ENCODE measurements around the gene BANF2. TPM values are rescaled to one million over a fixed set of nuclear protein-coding genes. Genes with fewer than 3 reads are reported as not detected.

Gene BANF2
- polyA plus RNA-seq, 3 donors = not detected

DNA sequence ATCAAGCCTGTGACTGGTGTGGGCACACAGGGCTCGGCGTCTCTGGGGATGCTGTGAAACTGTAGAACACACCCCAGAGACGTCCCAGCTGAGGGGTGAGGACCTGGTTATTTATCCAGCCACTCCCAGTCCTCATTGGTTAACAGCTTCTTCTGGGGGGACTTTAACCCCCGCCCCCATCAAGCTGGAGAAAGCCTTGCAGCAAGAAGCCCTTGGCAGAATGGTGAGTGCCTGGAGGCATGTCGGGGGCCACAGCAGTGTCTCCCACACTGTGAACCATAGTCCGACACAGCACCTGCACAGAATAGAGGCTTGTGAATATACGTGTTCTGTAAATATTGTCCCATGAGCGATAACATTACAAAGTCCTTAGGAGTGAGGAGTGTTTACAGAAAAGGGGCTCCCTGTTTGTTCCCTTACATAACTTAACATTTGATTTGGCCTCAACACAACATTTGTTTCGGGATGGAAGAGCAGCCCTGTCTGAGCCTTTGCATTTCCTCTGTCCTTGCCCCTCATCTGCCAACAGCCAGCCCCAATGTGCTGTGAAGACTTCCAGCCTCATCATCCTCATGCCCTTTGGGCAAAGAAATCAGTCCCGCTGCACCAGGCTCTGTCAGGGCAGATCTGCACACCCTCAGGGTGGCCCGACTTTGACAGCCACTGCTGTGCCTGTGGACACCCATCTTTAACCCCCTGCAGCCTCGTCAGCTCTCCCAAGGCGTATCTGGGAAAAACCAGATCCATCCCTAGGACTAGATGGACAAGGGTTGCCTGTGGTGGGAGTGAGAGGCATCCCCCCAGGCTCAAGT, 15.5 kb upstream of the BANF2 start:
- Mint-ChIP-seq H3K4me3 (no peak overlapping the region), H3K4me1 (peaks cover 27% of the 10 kb centered on the region), H3K36me3 (peaks cover 4 to 5% of the 10 kb centered on the region in 2 donors), H3K27me3 (ENCODE audit: low read depth in 3 of 3) (peaks cover 7 to 15% (median 9%) of the 10 kb centered on the region in 3 donors), H3K9me3 (peaks cover 0 to 10% (median 2%) of the 10 kb centered on the region in 7 donors), H3K27ac (no peak overlapping the region)
- Histone ChIP-seq H3K27ac (ENCODE audit: low read depth in 1 of 2, low read length in 2 of 2) (no peak overlapping the region), H4K20me1 (ENCODE audit: insufficient read depth, low read length) (peaks cover 9% of the 10 kb centered on the region), H3K9ac (ENCODE audit: insufficient read depth, low read length, poor library complexity, severe bottlenecking) (no peak overlapping the region), H3K9me3 (replicated peaks in 1 of 2; ENCODE audit: control insufficient read depth in 1 of 2, insufficient read depth in 1 of 2, low read length in 2 of 2) (no peaks in the 10 kb centered on the region), H3K4me2 (replicated peaks; ENCODE audit: extremely low read depth, low read length, poor library complexity, severe bottlenecking) (no peak overlapping the region), H3K4me3 (replicated peaks in 1 of 3; ENCODE audit: low read depth in 2 of 3, low read length in 3 of 3) (no peak overlapping the region), H3K4me1 (ENCODE audit: control insufficient read depth in 1 of 2, insufficient read depth in 2 of 2, low read length in 2 of 2) (peaks cover 19 to 22% of the 10 kb centered on the region in 2 donors), H3K27me3 (ENCODE audit: control insufficient read depth in 2 of 2, insufficient read depth in 2 of 2, low read length in 2 of 2) (no peaks in the 10 kb centered on the region), H3K79me2 (ENCODE audit: insufficient read depth, low read length) (peaks cover 17% of the 10 kb centered on the region), H2AFZ (ENCODE audit: insufficient read depth, low read depth, low read length, poor library complexity, severe bottlenecking) (no peak overlapping the region), H3K36me3 (replicated peaks in 1 of 2; ENCODE audit: control insufficient read depth in 1 of 2, insufficient read depth in 2 of 2, low read length in 2 of 2) (peaks cover under 1 to 2% of the 10 kb centered on the region in 2 donors)
- intact Hi-C loops (cut with micrococcal nuclease) = loop anchor here (5.0 to 10.0 kb wide), 3 partner anchors 119 to 283 kb away; partner anchors contain the start of genes MGME1 (in 2 of the 2) and SNX5 (in 2 of the 2)
- WGBS (ENCODE audit: insufficient coverage) = 100% methylated on average over 3 of the region's 13 CpGs
- DNase-seq = no peak
- TF ChIP-seq CTCF (IDR thresholded peaks at IDR 0.05) = no peak

DNA sequence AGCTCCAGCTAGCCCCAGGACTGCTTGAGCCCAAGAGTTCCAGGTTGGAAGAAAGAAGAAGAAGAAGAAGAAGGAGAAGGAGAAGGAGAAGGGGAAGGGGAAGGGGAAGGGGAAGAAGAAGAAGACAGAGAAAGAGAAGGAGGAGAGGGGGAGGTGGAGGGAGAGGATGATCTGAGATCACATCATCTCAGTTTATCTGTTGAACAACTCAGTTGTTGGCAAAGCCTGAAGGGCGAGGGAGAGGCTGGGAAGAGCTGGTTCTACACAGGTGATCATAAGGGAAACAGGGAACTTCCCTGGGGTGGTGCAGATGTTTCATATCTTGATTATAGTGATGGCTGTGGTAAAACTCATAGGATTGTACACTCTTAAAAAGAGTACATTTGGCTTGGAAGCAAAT, 14.6 kb upstream of the BANF2 start:
- TF ChIP-seq CTCF (IDR thresholded peaks at IDR 0.05) = no peak
- Histone ChIP-seq H3K4me3 (replicated peaks in 1 of 3; ENCODE audit: low read depth in 2 of 3, low read length in 3 of 3) (no peak overlapping the region), H3K4me2 (replicated peaks; ENCODE audit: extremely low read depth, low read length, poor library complexity, severe bottlenecking) (no peak overlapping the region), H3K9ac (ENCODE audit: insufficient read depth, low read length, poor library complexity, severe bottlenecking) (no peak overlapping the region), H3K4me1 (ENCODE audit: control insufficient read depth in 1 of 2, insufficient read depth in 2 of 2, low read length in 2 of 2) (peaks cover 10 to 14% of the 10 kb centered on the region in 2 donors), H3K27ac (ENCODE audit: low read depth in 1 of 2, low read length in 2 of 2) (no peak overlapping the region), H3K9me3 (replicated peaks in 1 of 2; ENCODE audit: control insufficient read depth in 1 of 2, insufficient read depth in 1 of 2, low read length in 2 of 2) (no peaks in the 10 kb centered on the region), H2AFZ (ENCODE audit: insufficient read depth, low read depth, low read length, poor library complexity, severe bottlenecking) (no peak overlapping the region), H4K20me1 (ENCODE audit: insufficient read depth, low read length) (peaks cover 1% of the 10 kb centered on the region), H3K27me3 (ENCODE audit: control insufficient read depth in 2 of 2, insufficient read depth in 2 of 2, low read length in 2 of 2) (no peaks in the 10 kb centered on the region), H3K79me2 (ENCODE audit: insufficient read depth, low read length) (peaks cover 8% of the 10 kb centered on the region), H3K36me3 (replicated peaks in 1 of 2; ENCODE audit: control insufficient read depth in 1 of 2, insufficient read depth in 2 of 2, low read length in 2 of 2) (no peaks in the 10 kb centered on the region)
- Mint-ChIP-seq H3K27ac (peak overlapping the region in 1 of 7 donors; percentile 10), H3K27me3 (ENCODE audit: low read depth in 3 of 3) (peaks cover 7 to 18% (median 9%) of the 10 kb centered on the region in 3 donors), H3K4me3 (no peak overlapping the region), H3K36me3 (no peaks in the 10 kb centered on the region), H3K9me3 (peaks cover 0 to 10% (median 2%) of the 10 kb centered on the region in 7 donors), H3K4me1 (peaks cover 19% of the 10 kb centered on the region)
- intact Hi-C loops (cut with micrococcal nuclease) = loop anchor here in 1 of 2 donors (10.0 kb wide), 2 partner anchors 120 to 210 kb away; no protein-coding TSS in a partner anchor
- no peak for DNase-seq
- WGBS (ENCODE audit: insufficient coverage) = no CpG with 5 or more reads among the region's 1 CpG
